Peyer's patch (tissue), 4 donors: ENCODE data around the gene GLRX3. TPM values are rescaled to one million over a fixed set of nuclear protein-coding genes. Genes with fewer than 3 reads are reported as not detected.
A peak's percentile ranks its signal among the peaks of the same experiment; 100 is the strongest.
"Not testable (repeated sequence)": the region's sequence is repeated elsewhere in the genome, so short reads cannot be mapped to it uniquely, and the experiment has no call there.

ENCODE experiments used
- DNase-seq, 3 donors: peaks; one replicate each; pipeline ENCODE4 v3.0.0-alpha.2; 2017 to 2019
- H3K27ac ChIP-seq, 4 donors: fragments of 200-600 bp; sonication (generic); one replicate each; pipeline ENCODE4 v1.5.1; 2016 to 2019
- H3K27me3 ChIP-seq, 2 donors: fragments of 200-600 bp; sonication (generic); one replicate each; pipeline ENCODE4 v1.5.1; 2019
- H3K36me3 ChIP-seq, 3 donors: fragments of 200-600 bp; sonication (generic); one replicate each; pipeline ENCODE4 v1.5.1; 2016 to 2019
- H3K4me1 ChIP-seq, 4 donors: fragments of 200-600 bp; sonication (generic); one replicate each; pipeline ENCODE4 v1.5.1; 2016 to 2019
- H3K4me3 ChIP-seq, 4 donors: fragments of 200-600 bp; sonication (generic); 1 replicate in 3 of 4; 2 replicates in 1 of 4; pipeline ENCODE4 v1.5.1; 2016 to 2019; ENCODE audit warnings: mild to moderate bottlenecking in 1 of 4
- H3K9me3 ChIP-seq, 4 donors: fragments of 200-600 bp; sonication (generic); one replicate each; pipeline ENCODE4 v1.5.1; 2016 to 2019; ENCODE audit warnings: mild to moderate bottlenecking in 1 of 4
- POLR2A ChIP-seq, 2 donors: fragments of 450-650 bp; IDR thresholded peaks; one replicate each; pipeline ENCODE4 v1.5.1; 2017; ENCODE audit warnings: antibody characterized with exemption in 2 of 2, mild to moderate bottlenecking in 2 of 2, moderate library complexity in 2 of 2
- total RNA-seq, 4 donors: library from RNA; depleted of rRNA; stranded (reverse); fragments of >200 nt; gene quantifications; one replicate each; pipeline ENCODE4 v1.1.0, GENCODE V29; 2016
- TF ChIP-seq, protein P1 (sequence below), 6 experiments: fragments of 450-650 bp in 4 of 6; fragments of 200-600 bp in 2 of 6; sonication (generic) in 1 of 6; IDR thresholded peaks; one replicate each; pipeline ENCODE4 v1.5.1; 2017 to 2019; ENCODE audit warnings: antibody characterized with exemption in 6 of 6, mild to moderate bottlenecking in 3 of 6, moderate library complexity in 1 of 6

Gene GLRX3
- 10 to 100 TPM; 23.9 to 53.8 (median 30.6) TPM for total RNA-seq

DNA sequence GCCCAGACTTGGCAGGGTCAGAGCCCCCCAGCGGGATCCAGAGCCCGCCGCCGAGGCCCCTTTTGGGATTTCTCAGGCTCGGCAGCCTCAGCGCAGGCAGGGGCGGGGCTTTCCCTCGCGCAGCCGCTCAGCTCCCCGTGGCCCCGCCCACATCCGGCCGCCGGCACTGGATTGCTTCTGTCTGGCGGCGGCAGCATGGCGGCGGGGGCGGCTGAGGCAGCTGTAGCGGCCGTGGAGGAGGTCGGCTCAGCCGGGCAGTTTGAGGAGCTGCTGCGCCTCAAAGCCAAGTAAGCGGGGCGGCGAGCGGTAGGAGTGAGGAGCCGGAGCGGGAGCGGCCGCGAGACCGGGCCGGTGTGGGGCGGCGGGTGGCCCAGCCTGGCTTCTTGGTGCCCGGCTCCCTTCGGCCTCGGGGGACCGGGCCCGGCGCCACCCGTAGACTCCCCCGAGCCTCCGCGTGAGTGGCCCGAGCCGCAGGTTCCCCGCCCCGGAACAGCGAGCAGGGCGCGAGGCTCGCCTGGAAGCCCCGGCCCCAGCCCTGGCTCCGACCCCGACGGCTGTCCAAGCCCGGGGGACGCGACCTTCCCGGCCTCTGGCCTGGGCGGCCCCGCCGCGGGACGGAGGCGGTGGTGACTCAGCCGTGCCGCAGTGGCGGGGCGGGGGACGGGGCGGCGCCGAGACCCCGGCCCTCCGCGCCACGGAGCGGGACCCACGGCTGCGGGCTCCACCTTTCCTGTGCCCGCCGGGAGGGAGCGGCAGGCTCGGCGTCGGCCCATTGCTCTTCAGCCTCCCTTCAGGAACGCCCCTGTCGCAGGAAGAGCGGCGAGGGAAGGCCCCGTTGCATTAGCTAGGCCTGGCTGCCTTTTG, at the start of gene GLRX3:
GLRX3 (plus strand) TSS at position 166 of the 864 bp plus-strand sequence; CDS start at position 196, 30 bp downstream.
- no peaks in the 10 kb centered on the region for H3K27me3 ChIP-seq
- peak; percentile 83 to 95 (median 93) for DNase-seq
- TF ChIP-seq, protein P1, sequence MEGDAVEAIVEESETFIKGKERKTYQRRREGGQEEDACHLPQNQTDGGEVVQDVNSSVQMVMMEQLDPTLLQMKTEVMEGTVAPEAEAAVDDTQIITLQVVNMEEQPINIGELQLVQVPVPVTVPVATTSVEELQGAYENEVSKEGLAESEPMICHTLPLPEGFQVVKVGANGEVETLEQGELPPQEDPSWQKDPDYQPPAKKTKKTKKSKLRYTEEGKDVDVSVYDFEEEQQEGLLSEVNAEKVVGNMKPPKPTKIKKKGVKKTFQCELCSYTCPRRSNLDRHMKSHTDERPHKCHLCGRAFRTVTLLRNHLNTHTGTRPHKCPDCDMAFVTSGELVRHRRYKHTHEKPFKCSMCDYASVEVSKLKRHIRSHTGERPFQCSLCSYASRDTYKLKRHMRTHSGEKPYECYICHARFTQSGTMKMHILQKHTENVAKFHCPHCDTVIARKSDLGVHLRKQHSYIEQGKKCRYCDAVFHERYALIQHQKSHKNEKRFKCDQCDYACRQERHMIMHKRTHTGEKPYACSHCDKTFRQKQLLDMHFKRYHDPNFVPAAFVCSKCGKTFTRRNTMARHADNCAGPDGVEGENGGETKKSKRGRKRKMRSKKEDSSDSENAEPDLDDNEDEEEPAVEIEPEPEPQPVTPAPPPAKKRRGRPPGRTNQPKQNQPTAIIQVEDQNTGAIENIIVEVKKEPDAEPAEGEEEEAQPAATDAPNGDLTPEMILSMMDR (IDR thresholded peaks at IDR 0.05), result no peak
- peak; percentile 49 to 64 for TF ChIP-seq POLR2A (IDR thresholded peaks at IDR 0.05)
- H3K4me1 ChIP-seq, result peaks cover 0 to 39% (median 13%) of the 10 kb centered on the region in 4 donors
- peak within 1 kb of the TSS; percentile 70 to 91 (median 84) for H3K4me3 ChIP-seq
- no peaks in the 10 kb centered on the region for H3K9me3 ChIP-seq
- H3K36me3 ChIP-seq, result no peaks in the 10 kb centered on the region
- peak within 1 kb of the TSS; percentile 69 to 87 (median 76) for H3K27ac ChIP-seq

DNA sequence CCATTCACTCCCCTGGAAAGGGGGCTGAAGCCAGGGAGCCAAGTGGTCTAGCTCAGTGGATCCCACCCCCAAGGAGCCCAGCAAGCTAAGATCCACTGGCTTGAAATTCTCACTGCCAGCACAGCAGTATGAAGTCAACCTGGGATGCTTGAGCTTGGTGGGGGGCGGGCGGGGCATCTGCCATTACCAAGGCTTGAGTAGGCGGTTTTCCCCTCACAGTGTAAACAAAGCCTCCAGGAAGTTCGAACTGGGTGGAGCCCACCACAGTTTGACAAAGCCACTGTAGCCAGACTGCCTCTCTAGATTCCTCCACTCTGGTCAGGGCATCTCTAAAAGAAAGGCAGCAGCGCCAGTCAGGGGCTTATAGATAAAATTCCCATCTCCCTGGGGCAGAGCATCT, 45.6 kb upstream of the GLRX3 start:
- not testable (repeated sequence) for H3K36me3 ChIP-seq, H3K27me3 ChIP-seq, H3K27ac ChIP-seq, H3K4me1 ChIP-seq, DNase-seq, H3K4me3 ChIP-seq, H3K9me3 ChIP-seq

DNA sequence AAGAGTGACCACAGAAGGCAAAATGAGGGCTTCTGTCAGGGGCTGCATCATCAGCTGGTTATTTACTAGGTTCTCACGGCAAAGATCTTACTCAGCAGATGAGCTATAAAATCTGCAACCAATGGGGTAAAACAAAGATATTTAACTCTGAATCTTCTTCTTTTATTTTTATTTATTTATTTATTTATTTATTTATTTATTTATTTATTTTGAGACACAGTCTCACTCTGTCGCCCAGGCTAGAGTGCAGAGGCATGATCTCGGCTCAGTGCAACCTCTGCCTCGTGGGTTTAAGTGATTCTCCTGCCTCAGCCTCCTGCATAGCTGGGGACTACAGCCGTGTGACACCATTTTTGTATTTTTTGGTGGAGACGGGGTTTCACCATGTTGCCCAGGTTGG, 36.8 kb upstream of the GLRX3 start:
- no peaks in the 10 kb centered on the region for H3K4me1 ChIP-seq
- no peaks in the 10 kb centered on the region for H3K27me3 ChIP-seq
- TF ChIP-seq, protein P1 (IDR thresholded peaks at IDR 0.05), result no peak
- no peak for TF ChIP-seq POLR2A (IDR thresholded peaks at IDR 0.05)
- no peak overlapping the region for H3K4me3 ChIP-seq
- no peak overlapping the region for H3K27ac ChIP-seq
- no peaks in the 10 kb centered on the region for H3K9me3 ChIP-seq
- no peaks in the 10 kb centered on the region for H3K36me3 ChIP-seq
- no peak for DNase-seq

DNA sequence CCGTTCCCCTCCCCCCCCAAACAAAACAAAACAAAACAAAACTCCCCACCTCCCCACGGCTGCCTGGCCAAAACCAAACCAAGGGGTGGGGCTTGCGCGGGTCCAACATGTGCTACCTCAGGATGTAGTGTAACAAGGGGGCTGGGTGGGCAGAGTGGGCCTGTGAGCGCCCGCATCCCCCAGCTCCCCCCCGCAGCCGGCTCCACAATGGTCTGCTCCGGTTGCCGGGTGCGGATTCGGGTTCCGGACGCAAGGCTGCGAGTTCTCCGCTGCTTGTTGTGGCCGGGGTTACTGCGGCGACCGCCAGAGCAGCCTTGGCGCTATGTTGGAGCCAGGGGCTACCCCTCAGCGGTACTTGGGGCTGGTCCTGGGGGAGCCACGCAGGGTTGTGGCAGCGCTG, 30.5 kb upstream of the GLRX3 start:
- no peak overlapping the region for H3K4me3 ChIP-seq
- no peak for TF ChIP-seq POLR2A (IDR thresholded peaks at IDR 0.05)
- TF ChIP-seq, protein P1 (IDR thresholded peaks at IDR 0.05), result no peak

DNA sequence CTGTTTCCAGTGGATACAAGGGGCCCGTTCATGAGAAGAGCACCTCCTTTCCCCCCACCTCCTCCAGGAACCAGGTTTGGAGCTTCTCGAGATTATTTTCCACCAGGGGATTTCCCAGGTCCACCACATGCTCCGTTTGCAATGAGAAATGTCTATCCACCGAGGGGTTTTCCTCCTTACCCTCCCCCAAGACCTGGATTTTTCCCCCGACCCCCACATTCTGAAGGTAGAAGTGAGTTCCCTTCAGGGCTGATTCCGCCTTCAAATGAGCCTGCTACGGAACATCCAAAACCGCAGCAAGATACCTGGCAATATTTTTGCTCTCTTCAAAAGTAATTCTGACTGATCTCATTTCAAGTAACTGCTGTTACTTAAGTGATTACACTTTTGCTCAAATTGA, 28.0 kb upstream of the GLRX3 start:
- DNase-seq, H3K27ac ChIP-seq, H3K9me3 ChIP-seq, H3K27me3 ChIP-seq, H3K4me3 ChIP-seq, H3K36me3 ChIP-seq: not testable (repeated sequence)
- H3K4me1 ChIP-seq, result peaks cover 0 to 16% (median 2%) of the 10 kb centered on the region in 4 donors

More for the DNA sequence above, 30.5 kb upstream of the GLRX3 start:
- H3K27ac ChIP-seq, result no peak overlapping the region
- no peak for DNase-seq
- H3K9me3 ChIP-seq, result no peaks in the 10 kb centered on the region
- H3K27me3 ChIP-seq, result no peaks in the 10 kb centered on the region
- H3K4me1 ChIP-seq, result peaks cover 0 to 10% (median 2%) of the 10 kb centered on the region in 4 donors
- H3K36me3 ChIP-seq, result no peaks in the 10 kb centered on the region

DNA sequence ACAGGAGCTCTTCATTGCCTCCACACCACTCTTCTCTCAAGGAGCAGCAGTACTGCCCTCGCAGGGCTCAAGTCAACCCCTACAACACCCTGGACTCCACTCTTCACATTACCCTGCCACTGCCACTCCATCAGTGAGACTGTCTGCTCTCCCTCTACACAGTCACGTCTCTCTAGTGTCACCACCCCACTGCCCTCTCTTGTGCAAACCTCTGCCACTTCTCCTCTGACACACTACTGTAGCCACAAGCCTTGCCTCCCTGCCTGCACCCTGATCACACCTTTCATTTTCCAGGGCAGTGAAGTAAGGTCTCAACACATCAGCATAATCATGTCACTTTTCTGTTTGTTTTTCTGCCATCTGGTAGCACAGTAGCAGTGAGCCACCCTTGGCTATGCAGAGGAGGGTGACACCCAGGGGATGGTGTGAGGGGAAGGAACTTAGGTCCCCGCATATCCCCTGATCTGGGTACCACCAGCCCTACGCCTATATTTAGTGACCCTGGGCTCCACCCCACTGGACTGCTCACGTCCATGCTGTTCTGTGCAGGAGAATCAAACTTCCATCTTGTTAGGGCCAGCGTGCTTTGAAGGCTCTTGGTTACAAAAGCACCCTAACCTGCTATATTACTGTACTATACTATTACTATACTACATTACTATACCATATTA, 27.1 kb upstream of the GLRX3 start:
- no peaks in the 10 kb centered on the region for H3K9me3 ChIP-seq
- H3K4me1 ChIP-seq, result peaks cover 0 to 16% (median 2%) of the 10 kb centered on the region in 4 donors
- no peaks in the 10 kb centered on the region for H3K36me3 ChIP-seq
- H3K4me3 ChIP-seq, result peak overlapping the region in 2 of 4 donors; percentile 64
- DNase-seq, result no peak
- H3K27ac ChIP-seq, result no peak overlapping the region
- TF ChIP-seq, protein P1 (IDR thresholded peaks at IDR 0.05), result no peak
- TF ChIP-seq POLR2A (IDR thresholded peaks at IDR 0.05), result no peak
- H3K27me3 ChIP-seq, result no peaks in the 10 kb centered on the region
